ENCODE measurements around the gene HSPB6. TPM values are rescaled to one million over a fixed set of nuclear protein-coding genes. Genes with fewer than 3 reads are reported as not detected.

Gene HSPB6
- total RNA-seq, 1 experiment from 2014 or later: 0.37 TPM

GRCh38 chr19:35743640-35744429 is 13.0 kb downstream of the HSPB6 start:
- Histone ChIP-seq H4K8ac (replicated peaks; ENCODE audit: insufficient read length, low read depth, low read length) (no peak overlapping the region), H2BK120ac (ENCODE audit: low read depth, low read length, poor library complexity, severe bottlenecking) (no peak overlapping the region), H2AFZ (ENCODE audit: low read length) (no peak overlapping the region), H3K56ac (ENCODE audit: insufficient read length, low read depth, low read length) (no peak overlapping the region), H3K18ac (ENCODE audit: insufficient read length, low read depth, low read length) (no peak overlapping the region), H2BK12ac (ENCODE audit: insufficient read length, low read depth, low read length) (no peak overlapping the region), H3K4me1 (ENCODE audit: insufficient read depth, low read length) (peaks cover 4% of the 10 kb centered on the region; the same call in 1 of the 2 replicates), H3K23ac (ENCODE audit: insufficient read length, low read depth, low read length) (no peak overlapping the region), H3K79me2 (ENCODE audit: insufficient read depth, low read length) (no peaks in the 10 kb centered on the region), H3K4ac (ENCODE audit: low read depth, low read length) (no peak overlapping the region), H2AK5ac (ENCODE audit: insufficient read length, low read length) (no peak overlapping the region), H3K9me3 (ENCODE audit: control insufficient read depth, low read depth, low read length) (no peaks in the 10 kb centered on the region), H3K27ac (ENCODE audit: insufficient read length, low read depth, low read length) (no peak overlapping the region), H4K91ac (ENCODE audit: insufficient read length, low read depth, low read length) (no peak overlapping the region), H3K79me1 (ENCODE audit: insufficient read depth, low read depth, low read length, poor library complexity, severe bottlenecking) (peaks cover 3% of the 10 kb centered on the region), H3T11ph (ENCODE audit: low read length) (no peak overlapping the region), H4K5ac (ENCODE audit: insufficient read length, low read depth, low read length) (no peak overlapping the region), H2BK20ac (ENCODE audit: low read depth, low read length, poor library complexity, severe bottlenecking) (no peak overlapping the region), H3K23me2 (ENCODE audit: insufficient read length, low read depth, low read length, poor library complexity, severe bottlenecking) (peaks cover 21% of the 10 kb centered on the region), H3K14ac (ENCODE audit: insufficient read depth, low read length) (no peak overlapping the region), H4K20me1 (ENCODE audit: control insufficient read depth, insufficient read depth, insufficient read length) (no peaks in the 10 kb centered on the region), H2BK5ac (ENCODE audit: insufficient read length, low read length) (no peak overlapping the region), H3K27me3 (ENCODE audit: insufficient read depth, low read length) (no peaks in the 10 kb centered on the region), H3K4me2 (ENCODE audit: insufficient read depth, insufficient read length, low read length) (peak overlapping the region; percentile 84), H3K9ac (ENCODE audit: extremely low read depth, insufficient read length, low read length) (no peak overlapping the region), H2BK15ac (ENCODE audit: low read depth, low read length) (no peak overlapping the region)
- peaks cover 23 to 38% of the 10 kb centered on the region in 2 experiments for H3K4me1 Mint-ChIP-seq
- no peak for TF ChIP-seq CTCF (conservative IDR thresholded peaks at IDR 0.05)
- H3K27me3 Mint-ChIP-seq (ENCODE audit: low read depth): no peaks in the 10 kb centered on the region
- H3K4me3 Mint-ChIP-seq: peak overlapping the region; percentile 96
- peaks cover 4 to 18% (median 5%) of the 10 kb centered on the region in 3 experiments; a peak in 5 of 7 replicates for H3K36me3 Mint-ChIP-seq (ENCODE audit: insufficient read depth in 1 of 3, low read depth in 3 of 3)
- no peaks in the 10 kb centered on the region for H3K9me3 Mint-ChIP-seq
- DNase-seq: no peak
- no CpG with 5 or more reads among the region's 19 CpGs for WGBS (ENCODE audit: extremely low coverage, insufficient read length, low lambda C conversion rate)
- H3K27ac Mint-ChIP-seq: peak overlapping the region; percentile 65 to 100 (median 98); a peak in 3 of 7 replicates

All from H9 (cell line).